ENCODE results near the gene NBEAL2.
A peak's percentile ranks its signal among the peaks of the same experiment; 100 is the strongest.

Gene NBEAL2, protein sequence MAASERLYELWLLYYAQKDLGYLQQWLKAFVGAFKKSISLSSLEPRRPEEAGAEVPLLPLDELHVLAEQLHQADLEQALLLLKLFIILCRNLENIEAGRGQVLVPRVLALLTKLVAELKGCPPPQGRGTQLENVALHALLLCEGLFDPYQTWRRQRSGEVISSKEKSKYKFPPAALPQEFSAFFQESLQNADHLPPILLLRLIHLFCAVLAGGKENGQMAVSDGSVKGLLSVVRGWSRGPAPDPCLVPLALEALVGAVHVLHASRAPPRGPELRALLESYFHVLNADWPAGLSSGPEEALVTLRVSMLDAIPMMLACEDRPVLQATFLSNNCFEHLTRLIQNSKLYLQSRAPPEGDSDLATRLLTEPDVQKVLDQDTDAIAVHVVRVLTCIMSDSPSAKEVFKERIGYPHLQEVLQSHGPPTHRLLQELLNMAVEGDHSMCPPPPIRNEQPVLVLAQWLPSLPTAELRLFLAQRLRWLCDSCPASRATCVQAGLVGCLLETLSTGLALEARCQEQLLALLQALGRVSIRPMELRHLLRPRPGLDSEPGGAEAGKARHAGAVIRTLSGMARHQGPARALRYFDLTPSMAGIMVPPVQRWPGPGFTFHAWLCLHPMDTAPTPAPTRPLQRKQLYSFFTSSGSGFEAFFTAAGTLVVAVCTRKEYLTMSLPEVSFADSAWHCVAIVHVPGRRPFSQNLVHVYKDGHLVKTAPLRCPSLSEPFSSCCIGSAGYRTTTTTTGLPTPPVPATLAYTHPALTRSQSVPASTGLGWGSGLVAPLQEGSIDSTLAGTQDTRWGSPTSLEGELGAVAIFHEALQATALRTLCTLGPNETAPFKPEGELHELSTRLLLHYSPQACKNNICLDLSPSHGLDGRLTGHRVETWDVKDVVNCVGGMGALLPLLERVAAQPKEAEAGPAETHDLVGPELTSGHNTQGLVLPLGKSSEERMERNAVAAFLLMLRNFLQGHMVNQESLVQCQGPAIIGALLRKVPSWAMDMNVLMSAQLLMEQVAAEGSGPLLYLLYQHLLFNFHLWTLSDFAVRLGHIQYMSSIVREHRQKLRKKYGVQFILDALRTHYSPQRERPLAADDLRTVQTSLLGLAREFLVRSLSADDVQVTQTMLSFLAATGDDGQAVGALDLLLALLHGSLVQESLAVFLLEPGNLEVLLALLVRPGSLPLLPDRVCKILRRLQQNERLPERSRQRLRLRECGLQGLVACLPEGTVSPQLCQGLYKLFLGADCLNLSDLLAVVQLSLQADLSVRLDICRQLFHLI (N-terminal part only)

GRCh38 chr3:46978985-46979944 is at the start of gene NBEAL2:
TSS of gene NBEAL2 (plus strand) at chr3:46979666. CDS start at chr3:46979862, 196 bp downstream.
- peak; percentile 91 to 98 (median 92) for DNase-seq (ENCODE audit: low read depth in 2 of 3, low spot score in 1 of 3)

DNA sequence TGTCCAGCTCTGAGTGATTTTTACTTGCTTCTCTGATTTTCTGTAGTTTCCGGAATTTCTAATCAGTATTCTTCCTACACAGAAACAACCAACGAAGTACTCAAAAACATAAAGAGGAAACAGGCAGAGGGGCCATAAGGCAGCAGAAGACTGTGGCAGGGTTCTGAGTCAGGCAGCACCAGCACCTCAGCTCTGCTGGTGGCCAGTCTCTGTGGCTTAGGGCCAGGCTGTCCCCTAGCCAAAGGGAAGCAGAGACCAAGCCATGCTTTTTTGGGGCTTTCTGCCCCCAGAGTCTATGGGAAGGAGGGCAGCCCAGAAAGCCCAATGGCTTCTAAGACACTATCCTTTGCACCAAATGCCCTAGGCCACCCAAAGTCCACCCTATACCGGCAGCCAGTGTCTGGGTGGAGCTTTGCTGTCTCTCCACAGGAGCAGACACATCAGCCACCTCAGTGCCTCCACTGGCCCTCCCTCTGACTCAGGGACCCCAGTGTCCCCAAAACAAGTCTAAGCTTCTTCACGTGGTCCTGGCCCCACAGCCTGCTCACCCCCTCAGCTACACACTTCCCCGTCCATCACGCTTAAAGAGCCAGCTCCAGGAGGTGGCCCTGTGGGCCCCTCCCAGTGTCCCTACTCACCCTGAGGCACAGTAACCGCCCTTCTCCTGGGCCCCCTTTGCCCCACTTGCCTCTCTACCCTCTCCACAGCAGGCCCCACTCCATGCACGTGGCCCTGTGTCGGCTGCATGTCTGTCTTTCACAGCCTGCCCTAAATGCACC is 49.1 kb upstream of the NBEAL2 start:
- DNase-seq (ENCODE audit: low read depth in 2 of 3, low spot score in 1 of 3) = no peak

GRCh38 chr3:46930945-46931403 is 48.5 kb upstream of the NBEAL2 start:
- DNase-seq (ENCODE audit: low read depth in 2 of 3, low spot score in 1 of 3) = no peak

GRCh38 chr3:46931631-46932331 is 47.7 kb upstream of the NBEAL2 start:
- no peak for DNase-seq (ENCODE audit: low read depth in 2 of 3, low spot score in 1 of 3)

GRCh38 chr3:46932455-46933225 is 46.8 kb upstream of the NBEAL2 start:
- DNase-seq (ENCODE audit: low read depth in 2 of 3, low spot score in 1 of 3) = no peak

GRCh38 chr3:46933261-46933660 is 46.2 kb upstream of the NBEAL2 start:
- no peak for DNase-seq (ENCODE audit: low read depth in 2 of 3, low spot score in 1 of 3)

DNA sequence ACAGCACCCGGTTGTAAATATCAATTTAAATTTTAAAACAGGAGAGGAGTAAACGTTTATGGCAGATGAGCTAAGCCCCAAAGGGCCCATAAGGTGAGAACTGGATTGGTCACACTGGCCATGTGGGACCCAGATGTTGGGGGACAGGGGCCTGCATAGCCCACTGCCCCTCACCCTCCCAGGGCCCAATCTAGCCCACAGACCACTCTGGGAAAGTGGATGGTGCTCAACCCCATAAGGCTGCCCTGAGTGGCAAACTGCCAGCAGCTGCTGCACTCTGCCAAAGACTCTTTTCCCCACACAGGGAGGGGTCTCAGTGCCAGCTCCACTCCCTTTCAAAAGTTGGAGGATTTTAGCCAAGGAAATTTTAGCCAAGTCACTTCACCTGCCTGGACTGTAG is 45.4 kb upstream of the NBEAL2 start:
- no peak for DNase-seq (ENCODE audit: low read depth in 2 of 3, low spot score in 1 of 3)

GRCh38 chr3:46934498-46935167 is 44.8 kb upstream of the NBEAL2 start:
- no peak for DNase-seq (ENCODE audit: low read depth in 2 of 3, low spot score in 1 of 3)

- no peak for DNase-seq (ENCODE audit: low read depth in 2 of 3, low spot score in 1 of 3)
Observed at GRCh38 chr3:46935168-46935858, 44.2 kb upstream of the NBEAL2 start.

GRCh38 chr3:46935989-46936558 is 43.4 kb upstream of the NBEAL2 start:
- no peak for DNase-seq (ENCODE audit: low read depth in 2 of 3, low spot score in 1 of 3)

- no peak for DNase-seq (ENCODE audit: low read depth in 2 of 3, low spot score in 1 of 3)
Observed at GRCh38 chr3:46936733-46937250, 42.7 kb upstream of the NBEAL2 start.

GRCh38 chr3:46938118-46938517 is 41.3 kb upstream of the NBEAL2 start:
- no peak for DNase-seq (ENCODE audit: low read depth in 2 of 3, low spot score in 1 of 3)

DNA sequence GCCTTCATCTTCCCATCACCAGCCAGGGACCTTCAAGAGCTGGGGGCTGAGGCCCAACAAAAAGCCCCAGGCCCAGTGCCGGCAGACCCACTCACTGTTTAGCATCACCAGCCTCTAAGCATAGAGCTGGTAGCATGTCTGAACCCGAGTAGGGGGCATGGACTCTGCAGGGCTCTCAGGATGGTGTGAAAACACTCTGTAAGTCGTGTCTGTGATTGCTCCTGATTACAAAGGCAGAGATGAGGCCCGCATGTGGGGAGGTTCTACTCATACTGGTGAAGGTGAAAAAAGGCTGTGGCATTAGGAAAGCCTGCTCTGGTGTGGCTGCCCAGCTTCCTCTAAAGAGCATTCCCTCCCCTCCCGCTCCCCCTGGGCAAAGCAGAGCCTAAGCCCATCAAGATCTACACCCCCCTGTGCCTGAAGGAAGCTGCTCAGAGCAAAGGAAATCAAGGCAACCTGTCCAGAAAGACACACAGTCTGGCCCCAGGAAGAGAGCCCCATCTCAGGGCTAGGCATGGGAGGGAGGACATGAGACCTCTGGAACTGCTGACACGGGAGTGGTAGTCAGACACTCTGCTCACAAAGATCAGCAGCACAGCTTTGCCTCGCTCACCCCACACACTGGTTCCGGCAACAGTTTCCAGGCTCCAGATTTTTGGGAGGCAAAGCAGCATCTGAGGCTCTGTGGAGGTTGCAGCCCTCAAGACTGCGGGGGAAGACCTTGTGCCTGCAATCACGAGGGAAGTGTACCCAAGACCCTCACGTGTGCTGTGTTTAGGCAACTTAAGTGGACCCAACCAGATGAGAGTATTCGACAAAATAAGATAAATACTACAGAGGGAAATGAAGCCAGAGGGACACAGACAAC is 39.7 kb upstream of the NBEAL2 start:
- DNase-seq (ENCODE audit: low read depth in 2 of 3, low spot score in 1 of 3) = no peak

- no peak for DNase-seq (ENCODE audit: low read depth in 2 of 3, low spot score in 1 of 3)
Observed at GRCh38 chr3:46942076-46942475, 37.4 kb upstream of the NBEAL2 start.

Data from stimulated activated CD4-positive, alpha-beta T cell treated with anti-CD3 and anti-CD28 coated beads, Interleukin-12 subunit alpha, Interleukin-12 subunit beta, amount 100 ng/mL, for 48 hours (primary cell).